ENCODE results near the gene ADM2.
A peak's percentile ranks its signal among the peaks of the same experiment; 100 is the strongest.

Gene ADM2

DNA sequence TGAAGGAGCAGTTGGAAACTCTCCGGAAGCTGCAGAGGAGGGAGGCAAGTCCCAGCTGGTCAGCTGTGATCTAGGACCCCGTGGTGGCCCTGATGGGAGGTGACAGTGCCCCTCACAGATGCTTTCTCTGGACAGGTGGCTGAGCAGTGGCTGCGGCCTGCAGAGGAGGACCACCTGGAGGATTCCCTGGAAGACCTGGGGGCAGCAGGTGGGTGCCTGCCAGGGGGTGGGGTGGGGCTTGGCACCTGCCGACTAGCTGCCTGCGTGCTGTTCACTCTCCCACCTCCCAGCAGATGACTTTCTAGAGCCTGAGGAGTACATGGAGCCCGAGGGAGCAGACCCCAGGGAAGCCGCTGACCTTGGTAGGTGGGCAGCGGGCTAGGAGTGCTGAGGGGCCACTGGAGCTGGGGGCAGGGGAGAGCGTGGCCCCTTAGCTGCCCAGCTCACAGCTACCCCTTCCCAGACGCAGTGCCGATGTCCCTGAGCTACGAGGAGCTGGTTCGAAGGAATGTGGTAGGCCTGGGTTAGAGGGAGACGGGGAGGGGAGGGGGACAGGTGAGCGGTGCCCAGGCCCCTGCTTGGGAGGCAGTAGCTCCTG is 41.0 kb downstream of the ADM2 start:
- Histone ChIP-seq H3K27ac (no peak overlapping the region), H3K27me3 (replicated peaks) (no peaks in the 10 kb centered on the region), H3K4me3 (ENCODE audit: low read depth, low read length) (no peak overlapping the region), H3K36me3 (replicated peaks) (peaks cover 21% of the 10 kb centered on the region)
- no peak for DNase-seq
- in situ Hi-C loops (cut with HindIII; ENCODE audit: low pct_ligation_motif_present, low sequenced_read_pairs): no loop called here
- TF ChIP-seq, protein P1, sequence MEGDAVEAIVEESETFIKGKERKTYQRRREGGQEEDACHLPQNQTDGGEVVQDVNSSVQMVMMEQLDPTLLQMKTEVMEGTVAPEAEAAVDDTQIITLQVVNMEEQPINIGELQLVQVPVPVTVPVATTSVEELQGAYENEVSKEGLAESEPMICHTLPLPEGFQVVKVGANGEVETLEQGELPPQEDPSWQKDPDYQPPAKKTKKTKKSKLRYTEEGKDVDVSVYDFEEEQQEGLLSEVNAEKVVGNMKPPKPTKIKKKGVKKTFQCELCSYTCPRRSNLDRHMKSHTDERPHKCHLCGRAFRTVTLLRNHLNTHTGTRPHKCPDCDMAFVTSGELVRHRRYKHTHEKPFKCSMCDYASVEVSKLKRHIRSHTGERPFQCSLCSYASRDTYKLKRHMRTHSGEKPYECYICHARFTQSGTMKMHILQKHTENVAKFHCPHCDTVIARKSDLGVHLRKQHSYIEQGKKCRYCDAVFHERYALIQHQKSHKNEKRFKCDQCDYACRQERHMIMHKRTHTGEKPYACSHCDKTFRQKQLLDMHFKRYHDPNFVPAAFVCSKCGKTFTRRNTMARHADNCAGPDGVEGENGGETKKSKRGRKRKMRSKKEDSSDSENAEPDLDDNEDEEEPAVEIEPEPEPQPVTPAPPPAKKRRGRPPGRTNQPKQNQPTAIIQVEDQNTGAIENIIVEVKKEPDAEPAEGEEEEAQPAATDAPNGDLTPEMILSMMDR (IDR thresholded peaks at IDR 0.05; ENCODE audit: low read depth, low read length, missing control alignments): no peak

DNA sequence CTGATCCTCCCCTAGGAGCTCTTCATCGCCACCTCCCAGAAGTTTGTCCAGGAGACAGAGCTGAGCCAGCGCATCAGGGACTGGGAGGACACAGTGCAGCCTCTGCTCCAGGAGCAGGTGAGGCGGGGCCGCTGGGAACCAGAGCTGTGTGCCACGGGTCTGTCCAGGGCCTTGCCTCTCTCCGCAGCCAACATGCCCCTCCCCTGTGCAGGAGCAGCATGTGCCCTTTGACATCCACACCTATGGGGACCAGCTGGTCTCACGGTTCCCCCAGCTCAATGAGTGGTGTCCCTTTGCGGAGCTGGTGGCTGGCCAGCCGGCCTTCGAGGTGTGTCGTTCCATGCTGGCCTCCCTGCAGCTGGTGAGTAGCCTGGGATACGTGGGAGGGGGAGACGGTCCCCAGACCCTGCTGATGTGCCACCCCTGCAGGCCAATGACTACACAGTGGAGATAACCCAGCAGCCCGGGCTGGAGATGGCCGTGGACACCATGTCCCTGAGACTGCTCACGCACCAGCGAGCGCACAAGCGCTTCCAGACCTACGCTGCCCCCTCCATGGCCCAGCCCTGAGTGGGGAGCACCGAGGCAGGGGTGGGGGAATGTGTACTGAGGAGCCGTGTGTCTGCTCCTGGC is 41.6 kb downstream of the ADM2 start:
- TF ChIP-seq, protein P1 (IDR thresholded peaks at IDR 0.05; ENCODE audit: low read depth, low read length, missing control alignments): no peak
- DNase-seq: no peak
- in situ Hi-C loops (cut with HindIII; ENCODE audit: low pct_ligation_motif_present, low sequenced_read_pairs): no loop called here
- H3K27ac ChIP-seq: no peak overlapping the region
- no peaks in the 10 kb centered on the region for H3K27me3 ChIP-seq (replicated peaks)
- H3K4me3 ChIP-seq (ENCODE audit: low read depth, low read length): no peak overlapping the region
- H3K36me3 ChIP-seq (replicated peaks): peaks cover 21% of the 10 kb centered on the region

DNA sequence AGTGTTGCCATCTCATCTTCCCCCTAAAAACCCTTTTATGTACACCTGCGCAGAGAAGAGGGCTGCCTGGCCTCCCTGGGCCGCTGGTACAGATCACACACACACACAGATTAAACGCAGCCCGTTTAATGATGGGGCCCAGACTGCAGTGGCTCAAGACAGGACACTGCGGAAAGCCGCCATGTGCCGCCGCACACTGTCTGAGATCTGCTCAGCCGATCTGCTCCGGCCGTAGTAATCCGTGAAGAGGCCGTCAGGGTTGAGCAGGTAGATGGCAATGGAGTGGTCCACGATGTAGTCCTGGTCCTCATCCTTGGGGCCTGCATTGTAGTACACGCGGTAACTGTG is 42.1 kb downstream of the ADM2 start:
- H3K36me3 ChIP-seq (replicated peaks): peaks cover 21% of the 10 kb centered on the region

DNA sequence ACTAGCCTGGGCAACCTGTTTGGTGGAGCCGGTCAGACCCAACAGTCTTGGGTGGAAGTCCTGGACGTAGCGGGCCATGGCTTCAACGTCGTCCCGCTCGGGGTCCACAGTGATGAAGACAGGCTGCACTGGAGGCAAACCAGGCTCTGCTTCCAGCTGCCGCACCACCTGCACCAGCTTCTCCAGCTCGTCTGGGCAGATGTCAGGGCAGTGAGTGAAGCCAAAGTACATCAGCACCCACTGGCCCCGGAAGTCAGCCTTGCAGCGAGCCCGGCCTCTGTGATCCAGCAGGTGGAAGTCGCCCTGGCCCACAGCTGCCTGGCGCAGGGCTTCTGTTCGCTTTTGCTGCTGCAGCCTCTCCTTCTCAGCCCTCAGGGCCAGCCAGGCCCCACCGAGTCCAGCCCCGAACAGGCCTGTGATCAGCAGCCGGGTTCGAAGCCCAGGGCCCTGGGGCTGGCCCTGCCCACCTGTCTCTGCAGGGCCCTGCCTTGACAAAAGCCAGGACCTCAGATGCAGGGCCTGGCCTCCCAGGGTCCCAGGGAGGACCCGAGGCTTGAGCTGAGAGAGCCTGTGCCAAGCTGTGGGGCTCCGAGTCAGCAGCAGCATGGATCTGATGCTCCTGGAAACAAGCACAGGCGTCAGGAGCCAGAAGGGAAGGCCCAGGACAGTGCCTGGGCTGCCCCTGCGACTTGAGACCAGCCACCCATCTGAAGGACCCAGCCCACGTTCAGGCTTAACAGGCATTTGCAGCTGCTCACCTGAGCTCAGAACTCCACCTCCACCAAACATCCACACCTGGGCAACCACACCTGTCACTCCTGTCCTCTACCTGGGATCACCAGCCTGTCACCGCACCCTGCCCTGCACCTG is 42.7 kb downstream of the ADM2 start:
- Histone ChIP-seq H3K36me3 (replicated peaks) (peaks cover 21% of the 10 kb centered on the region), H3K27me3 (replicated peaks) (no peaks in the 10 kb centered on the region), H3K4me3 (ENCODE audit: low read depth, low read length) (peak overlapping the region; percentile 70), H3K27ac (no peak overlapping the region)
- DNase-seq: no peak
- in situ Hi-C loops (cut with HindIII; ENCODE audit: low pct_ligation_motif_present, low sequenced_read_pairs): no loop called here
- TF ChIP-seq, protein P1 (IDR thresholded peaks at IDR 0.05; ENCODE audit: low read depth, low read length, missing control alignments): no peak

More for the DNA sequence above, 42.1 kb downstream of the ADM2 start:
- TF ChIP-seq, protein P1 (IDR thresholded peaks at IDR 0.05; ENCODE audit: low read depth, low read length, missing control alignments): no peak
- DNase-seq: no peak
- no peak overlapping the region for H3K4me3 ChIP-seq (ENCODE audit: low read depth, low read length)
- H3K27me3 ChIP-seq (replicated peaks): no peaks in the 10 kb centered on the region
- in situ Hi-C loops (cut with HindIII; ENCODE audit: low pct_ligation_motif_present, low sequenced_read_pairs): no loop called here
- H3K27ac ChIP-seq: no peak overlapping the region

DNA sequence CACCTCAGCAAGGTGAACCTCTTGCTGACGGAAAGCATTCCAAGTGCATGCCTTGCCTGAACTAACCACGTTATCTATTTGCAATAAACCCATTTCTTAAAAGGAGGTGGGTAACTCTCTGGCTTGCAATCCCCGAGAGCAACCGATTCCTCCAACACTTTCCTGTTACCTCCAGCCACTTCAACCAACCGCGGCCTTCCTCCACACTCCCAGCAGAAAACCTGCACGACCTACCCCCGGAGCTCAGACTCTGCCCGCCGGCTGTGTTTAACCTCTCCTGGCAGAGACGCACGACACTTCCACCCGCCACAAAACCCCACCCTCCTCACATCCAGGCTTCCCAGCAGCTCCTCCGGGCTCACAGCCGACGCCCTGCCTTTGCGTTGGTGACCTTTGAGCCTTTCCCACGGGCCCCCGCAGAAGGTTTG is 43.3 kb downstream of the ADM2 start:
- in situ Hi-C loops (cut with HindIII; ENCODE audit: low pct_ligation_motif_present, low sequenced_read_pairs): no loop called here
- Histone ChIP-seq H3K27me3 (replicated peaks) (no peaks in the 10 kb centered on the region), H3K4me3 (ENCODE audit: low read depth, low read length) (peak overlapping the region; percentile 70), H3K27ac (peak overlapping the region; percentile 89), H3K36me3 (replicated peaks) (peaks cover 15% of the 10 kb centered on the region)
- TF ChIP-seq, protein P1 (IDR thresholded peaks at IDR 0.05; ENCODE audit: low read depth, low read length, missing control alignments): no peak
- no peak for DNase-seq

All from brain microvascular endothelial cell (primary cell).